ENCODE results near the gene DHRS1. TPM values are rescaled to one million over a fixed set of nuclear protein-coding genes. Genes with fewer than 3 reads are reported as not detected.

The DHRS1 gene
- total and polyA plus RNA-seq, 2 donors (not counting 1 experiment from before 2014, with no cell fraction given), result 10.7 to 21.0 TPM

- Histone ChIP-seq H3K9me3 (ENCODE audit: control insufficient read depth, insufficient read depth, low read depth, low read length) (no peaks in the 10 kb centered on the region), H4K20me1 (ENCODE audit: control insufficient read depth, extremely low read depth, insufficient read depth, low read length) (no peaks in the 10 kb centered on the region), H3K27ac (ENCODE audit: insufficient read depth, low read length) (no peak overlapping the region), H3K4me1 (ENCODE audit: control insufficient read depth, extremely low read depth, insufficient read depth, low read length) (no peaks in the 10 kb centered on the region), H3K4me2 (ENCODE audit: extremely low read depth, insufficient read depth, low read length) (no peak overlapping the region), H3K36me3 (ENCODE audit: control insufficient read depth, insufficient read depth, low read length) (peaks cover 3% of the 10 kb centered on the region), H3K4me3 (replicated peaks in 1 of 4; ENCODE audit: control extremely low read depth in 1 of 4, insufficient read depth in 1 of 4, low read depth in 3 of 4, low read length in 4 of 4) (no peak overlapping the region), H3K27me3 (ENCODE audit: control insufficient read depth, insufficient read depth, low read length) (no peaks in the 10 kb centered on the region), H3K9ac (ENCODE audit: insufficient read depth, low read length) (no peak overlapping the region), H2AFZ (ENCODE audit: low read length) (no peak overlapping the region), H3K79me2 (ENCODE audit: control insufficient read depth, insufficient read depth, low read length) (no peaks in the 10 kb centered on the region)
- TF ChIP-seq CTCF (conservative IDR thresholded peaks at IDR 0.05 in 1 of 2, IDR thresholded peaks at IDR 0.05 in 1 of 2; ENCODE audit: low read depth in 1 of 2, low read length in 2 of 2) (no peak), EZH2 (IDR thresholded peaks at IDR 0.05; ENCODE audit: low read length, missing control alignments) (no peak)
- DNase-seq (ENCODE audit: low read depth in 2 of 2), result no peak
These were observed 38.2 kb downstream of the DHRS1 start for GRCh38 chr14:24261256-24261968.

- no peak overlapping the region for H3K4me2 ChIP-seq (ENCODE audit: extremely low read depth, insufficient read depth, low read length)
These were observed 38.8 kb downstream of the DHRS1 start for GRCh38 chr14:24260780-24261157.

More at GRCh38 chr14:24260780-24261157, 38.8 kb downstream of the DHRS1 start:
- Histone ChIP-seq H3K4me1 (ENCODE audit: control insufficient read depth, extremely low read depth, insufficient read depth, low read length) (no peaks in the 10 kb centered on the region), H2AFZ (ENCODE audit: low read length) (no peak overlapping the region), H3K27ac (ENCODE audit: insufficient read depth, low read length) (no peak overlapping the region), H3K36me3 (ENCODE audit: control insufficient read depth, insufficient read depth, low read length) (no peaks in the 10 kb centered on the region), H3K4me3 (replicated peaks in 1 of 4; ENCODE audit: control extremely low read depth in 1 of 4, insufficient read depth in 1 of 4, low read depth in 3 of 4, low read length in 4 of 4) (no peak overlapping the region), H4K20me1 (ENCODE audit: control insufficient read depth, extremely low read depth, insufficient read depth, low read length) (no peaks in the 10 kb centered on the region), H3K27me3 (ENCODE audit: control insufficient read depth, insufficient read depth, low read length) (no peaks in the 10 kb centered on the region), H3K79me2 (ENCODE audit: control insufficient read depth, insufficient read depth, low read length) (no peaks in the 10 kb centered on the region), H3K9me3 (ENCODE audit: control insufficient read depth, insufficient read depth, low read depth, low read length) (no peaks in the 10 kb centered on the region), H3K9ac (ENCODE audit: insufficient read depth, low read length) (no peak overlapping the region)
- TF ChIP-seq CTCF (conservative IDR thresholded peaks at IDR 0.05 in 1 of 2, IDR thresholded peaks at IDR 0.05 in 1 of 2; ENCODE audit: low read depth in 1 of 2, low read length in 2 of 2) (no peak), EZH2 (IDR thresholded peaks at IDR 0.05; ENCODE audit: low read length, missing control alignments) (no peak)
- no peak for DNase-seq (ENCODE audit: low read depth in 2 of 2)
